ENCODE measurements around the gene APOL1. TPM values are rescaled to one million over a fixed set of nuclear protein-coding genes. Genes with fewer than 3 reads are reported as not detected.

The APOL1 gene
- total and polyA plus RNA-seq, 4 donors, result 7.7 to 129 (median 59.5) TPM

DNA sequence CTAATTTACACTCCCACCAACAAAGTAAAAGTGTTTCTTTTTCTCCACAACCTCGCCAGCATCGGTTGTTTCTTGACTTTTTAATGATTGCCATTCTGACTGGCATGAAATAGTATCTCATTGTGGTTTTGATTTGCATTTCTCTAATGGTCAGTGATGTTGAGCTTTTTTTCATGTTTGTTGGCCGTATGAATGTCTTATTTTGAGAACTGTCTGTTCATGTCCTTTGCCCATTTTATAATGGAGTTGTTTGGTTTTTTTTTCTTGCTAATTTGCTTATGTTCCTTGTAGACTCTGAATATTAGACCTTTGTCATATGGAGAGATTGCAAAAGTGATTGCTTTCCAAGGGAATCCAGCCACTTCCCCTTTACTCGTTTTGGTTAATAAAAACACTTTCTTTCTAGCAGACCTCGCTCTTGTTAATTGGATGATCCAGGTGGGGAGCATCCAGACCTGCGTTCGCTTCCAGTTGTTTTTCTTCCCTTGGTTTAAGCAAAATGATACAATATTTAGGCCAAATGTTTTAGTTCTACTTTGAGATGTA, 34.2 kb upstream of the APOL1 start:
- TF ChIP-seq RXRA (IDR thresholded peaks at IDR 0.05) (no peak), HNF4G (IDR thresholded peaks at IDR 0.05) (no peak), YY1 (IDR thresholded peaks at IDR 0.05) (no peak), JUND (IDR thresholded peaks at IDR 0.05) (no peak), SP1 (IDR thresholded peaks at IDR 0.05) (no peak), FOXA1 (IDR thresholded peaks at IDR 0.05) (no peak), HNF4A (conservative IDR thresholded peaks at IDR 0.05) (no peak), NR2F2 (IDR thresholded peaks at IDR 0.05) (no peak)
- TF ChIP-seq, protein P1, sequence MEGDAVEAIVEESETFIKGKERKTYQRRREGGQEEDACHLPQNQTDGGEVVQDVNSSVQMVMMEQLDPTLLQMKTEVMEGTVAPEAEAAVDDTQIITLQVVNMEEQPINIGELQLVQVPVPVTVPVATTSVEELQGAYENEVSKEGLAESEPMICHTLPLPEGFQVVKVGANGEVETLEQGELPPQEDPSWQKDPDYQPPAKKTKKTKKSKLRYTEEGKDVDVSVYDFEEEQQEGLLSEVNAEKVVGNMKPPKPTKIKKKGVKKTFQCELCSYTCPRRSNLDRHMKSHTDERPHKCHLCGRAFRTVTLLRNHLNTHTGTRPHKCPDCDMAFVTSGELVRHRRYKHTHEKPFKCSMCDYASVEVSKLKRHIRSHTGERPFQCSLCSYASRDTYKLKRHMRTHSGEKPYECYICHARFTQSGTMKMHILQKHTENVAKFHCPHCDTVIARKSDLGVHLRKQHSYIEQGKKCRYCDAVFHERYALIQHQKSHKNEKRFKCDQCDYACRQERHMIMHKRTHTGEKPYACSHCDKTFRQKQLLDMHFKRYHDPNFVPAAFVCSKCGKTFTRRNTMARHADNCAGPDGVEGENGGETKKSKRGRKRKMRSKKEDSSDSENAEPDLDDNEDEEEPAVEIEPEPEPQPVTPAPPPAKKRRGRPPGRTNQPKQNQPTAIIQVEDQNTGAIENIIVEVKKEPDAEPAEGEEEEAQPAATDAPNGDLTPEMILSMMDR (IDR thresholded peaks at IDR 0.05; ENCODE audit: low read depth, low read length, missing input control), result no peak
- TF ChIP-seq, protein P2, sequence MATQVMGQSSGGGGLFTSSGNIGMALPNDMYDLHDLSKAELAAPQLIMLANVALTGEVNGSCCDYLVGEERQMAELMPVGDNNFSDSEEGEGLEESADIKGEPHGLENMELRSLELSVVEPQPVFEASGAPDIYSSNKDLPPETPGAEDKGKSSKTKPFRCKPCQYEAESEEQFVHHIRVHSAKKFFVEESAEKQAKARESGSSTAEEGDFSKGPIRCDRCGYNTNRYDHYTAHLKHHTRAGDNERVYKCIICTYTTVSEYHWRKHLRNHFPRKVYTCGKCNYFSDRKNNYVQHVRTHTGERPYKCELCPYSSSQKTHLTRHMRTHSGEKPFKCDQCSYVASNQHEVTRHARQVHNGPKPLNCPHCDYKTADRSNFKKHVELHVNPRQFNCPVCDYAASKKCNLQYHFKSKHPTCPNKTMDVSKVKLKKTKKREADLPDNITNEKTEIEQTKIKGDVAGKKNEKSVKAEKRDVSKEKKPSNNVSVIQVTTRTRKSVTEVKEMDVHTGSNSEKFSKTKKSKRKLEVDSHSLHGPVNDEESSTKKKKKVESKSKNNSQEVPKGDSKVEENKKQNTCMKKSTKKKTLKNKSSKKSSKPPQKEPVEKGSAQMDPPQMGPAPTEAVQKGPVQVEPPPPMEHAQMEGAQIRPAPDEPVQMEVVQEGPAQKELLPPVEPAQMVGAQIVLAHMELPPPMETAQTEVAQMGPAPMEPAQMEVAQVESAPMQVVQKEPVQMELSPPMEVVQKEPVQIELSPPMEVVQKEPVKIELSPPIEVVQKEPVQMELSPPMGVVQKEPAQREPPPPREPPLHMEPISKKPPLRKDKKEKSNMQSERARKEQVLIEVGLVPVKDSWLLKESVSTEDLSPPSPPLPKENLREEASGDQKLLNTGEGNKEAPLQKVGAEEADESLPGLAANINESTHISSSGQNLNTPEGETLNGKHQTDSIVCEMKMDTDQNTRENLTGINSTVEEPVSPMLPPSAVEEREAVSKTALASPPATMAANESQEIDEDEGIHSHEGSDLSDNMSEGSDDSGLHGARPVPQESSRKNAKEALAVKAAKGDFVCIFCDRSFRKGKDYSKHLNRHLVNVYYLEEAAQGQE (IDR thresholded peaks at IDR 0.05), result no peak
- TF ChIP-seq, protein P3, sequence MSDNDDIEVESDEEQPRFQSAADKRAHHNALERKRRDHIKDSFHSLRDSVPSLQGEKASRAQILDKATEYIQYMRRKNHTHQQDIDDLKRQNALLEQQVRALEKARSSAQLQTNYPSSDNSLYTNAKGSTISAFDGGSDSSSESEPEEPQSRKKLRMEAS (IDR thresholded peaks at IDR 0.05), result no peak
- TF ChIP-seq, protein P4, sequence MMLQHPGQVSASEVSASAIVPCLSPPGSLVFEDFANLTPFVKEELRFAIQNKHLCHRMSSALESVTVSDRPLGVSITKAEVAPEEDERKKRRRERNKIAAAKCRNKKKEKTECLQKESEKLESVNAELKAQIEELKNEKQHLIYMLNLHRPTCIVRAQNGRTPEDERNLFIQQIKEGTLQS (IDR thresholded peaks at IDR 0.05), result no peak
- TF ChIP-seq, protein P5, sequence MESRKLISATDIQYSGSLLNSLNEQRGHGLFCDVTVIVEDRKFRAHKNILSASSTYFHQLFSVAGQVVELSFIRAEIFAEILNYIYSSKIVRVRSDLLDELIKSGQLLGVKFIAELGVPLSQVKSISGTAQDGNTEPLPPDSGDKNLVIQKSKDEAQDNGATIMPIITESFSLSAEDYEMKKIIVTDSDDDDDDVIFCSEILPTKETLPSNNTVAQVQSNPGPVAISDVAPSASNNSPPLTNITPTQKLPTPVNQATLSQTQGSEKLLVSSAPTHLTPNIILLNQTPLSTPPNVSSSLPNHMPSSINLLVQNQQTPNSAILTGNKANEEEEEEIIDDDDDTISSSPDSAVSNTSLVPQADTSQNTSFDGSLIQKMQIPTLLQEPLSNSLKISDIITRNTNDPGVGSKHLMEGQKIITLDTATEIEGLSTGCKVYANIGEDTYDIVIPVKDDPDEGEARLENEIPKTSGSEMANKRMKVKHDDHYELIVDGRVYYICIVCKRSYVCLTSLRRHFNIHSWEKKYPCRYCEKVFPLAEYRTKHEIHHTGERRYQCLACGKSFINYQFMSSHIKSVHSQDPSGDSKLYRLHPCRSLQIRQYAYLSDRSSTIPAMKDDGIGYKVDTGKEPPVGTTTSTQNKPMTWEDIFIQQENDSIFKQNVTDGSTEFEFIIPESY (IDR thresholded peaks at IDR 0.05), result no peak
- no peak overlapping the region for H3K27ac ChIP-seq (ENCODE audit: low read depth in 1 of 2, low read length in 2 of 2)
- 85% methylated on average over 7 of the region's 7 CpGs for WGBS
- H3K4me1 ChIP-seq (ENCODE audit: control insufficient read depth in 4 of 4, insufficient read depth in 4 of 4, low read length in 3 of 4), result peaks cover 0 to 11% (median 4%) of the 10 kb centered on the region in 4 donors
- no peaks in the 10 kb centered on the region for H3K36me3 ChIP-seq (ENCODE audit: control insufficient read depth in 4 of 4, insufficient read depth in 3 of 4, low read depth in 1 of 4, low read length in 3 of 4)
- H3K9ac ChIP-seq (ENCODE audit: low read depth in 1 of 2, low read length in 2 of 2), result no peak overlapping the region
- H3K9me3 ChIP-seq (ENCODE audit: control insufficient read depth in 4 of 4, low read length in 3 of 4), result no peaks in the 10 kb centered on the region
- no peak overlapping the region for H3K4me3 ChIP-seq (ENCODE audit: low read depth in 1 of 3, low read length in 3 of 3)
- H3K27me3 ChIP-seq (ENCODE audit: control insufficient read depth in 4 of 4, insufficient read depth in 4 of 4, low read length in 3 of 4), result no peaks in the 10 kb centered on the region
- DNase-seq (ENCODE audit: low spot score), result no peak

DNA sequence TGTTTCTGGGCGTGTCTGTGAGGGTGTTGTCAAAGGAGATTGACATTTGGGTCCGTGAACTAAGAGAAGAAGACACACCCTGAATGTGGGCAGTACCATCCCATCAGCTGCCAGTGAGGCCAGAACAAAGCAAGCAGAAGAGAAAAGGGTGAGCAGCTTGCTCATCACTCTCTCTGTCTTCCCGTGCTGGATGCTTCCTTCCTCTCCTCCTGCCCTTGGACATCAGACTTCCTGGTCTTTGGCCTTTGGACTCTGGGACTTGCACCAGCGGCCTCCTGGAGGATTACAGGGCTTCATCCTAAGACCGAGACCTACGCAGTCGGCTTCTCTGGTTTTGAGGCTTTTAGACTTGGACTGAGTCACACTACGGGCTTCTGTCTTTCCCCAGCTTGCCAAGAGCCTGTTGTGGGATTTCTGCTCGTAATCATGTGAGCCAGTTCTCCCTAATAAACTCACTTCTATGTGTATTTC, 32.4 kb upstream of the APOL1 start:
- H3K27ac ChIP-seq (ENCODE audit: low read depth in 1 of 2, low read length in 2 of 2), result no peak overlapping the region
- DNase-seq (ENCODE audit: low spot score), result no peak
- H3K36me3 ChIP-seq (ENCODE audit: control insufficient read depth in 4 of 4, insufficient read depth in 3 of 4, low read depth in 1 of 4, low read length in 3 of 4), result peaks cover 0 to 2% (median 0%) of the 10 kb centered on the region in 4 donors

More for the DNA sequence above, 32.4 kb upstream of the APOL1 start:
- WGBS, result 59% methylated on average over 9 of the region's 9 CpGs
- Histone ChIP-seq H3K9me3 (ENCODE audit: control insufficient read depth in 4 of 4, low read length in 3 of 4) (no peaks in the 10 kb centered on the region), H3K4me3 (ENCODE audit: low read depth in 1 of 3, low read length in 3 of 3) (no peak overlapping the region), H3K4me1 (ENCODE audit: control insufficient read depth in 4 of 4, insufficient read depth in 4 of 4, low read length in 3 of 4) (peaks cover 0 to 7% (median 2%) of the 10 kb centered on the region in 4 donors), H3K27me3 (ENCODE audit: control insufficient read depth in 4 of 4, insufficient read depth in 4 of 4, low read length in 3 of 4) (no peaks in the 10 kb centered on the region), H3K9ac (ENCODE audit: low read depth in 1 of 2, low read length in 2 of 2) (no peak overlapping the region)
- TF ChIP-seq HNF4A (conservative IDR thresholded peaks at IDR 0.05) (peak in 1 of 2 donors; percentile 37), RAD21 (IDR thresholded peaks at IDR 0.05) (peak in 1 of 2 donors; percentile 7), EGR1 (IDR thresholded peaks at IDR 0.05; ENCODE audit: low read depth in 2 of 2) (no peak), RXRA (IDR thresholded peaks at IDR 0.05) (no peak), NR2F2 (IDR thresholded peaks at IDR 0.05) (peak; percentile 93)
- TF ChIP-seq, protein P5 (IDR thresholded peaks at IDR 0.05), result no peak
